Neuronal stem cell (in vitro differentiated cells): ENCODE measurements around the gene L3MBTL4.
A peak's percentile ranks its signal among the peaks of the same experiment; 100 is the strongest.

Source experiments
- DNase-seq: peaks from one replicate; pipeline ENCODE4 v3.0.0-alpha.2; 2013; ENCODE audit warnings: low spot score
- H2AFZ ChIP-seq: one replicate; pipeline ENCODE4 v1.6.1; 2013; ENCODE audit warnings: mild to moderate bottlenecking, low read length, inconsistent platforms
- H2AK5ac ChIP-seq: 2 replicates; pipeline ENCODE4 v1.6.1; 2013; ENCODE audit warnings: low read depth, mild to moderate bottlenecking, inconsistent platforms, low read length, moderate library complexity, mixed read lengths
- H2BK120ac ChIP-seq: 2 replicates; pipeline ENCODE4 v1.6.1; 2013; ENCODE audit warnings: low read depth, mild to moderate bottlenecking, inconsistent platforms, low read length, moderate library complexity, mixed read lengths
- H2BK12ac ChIP-seq: one replicate; pipeline ENCODE4 v1.6.1; 2013; ENCODE audit warnings: low read length, inconsistent platforms
- H2BK15ac ChIP-seq: 2 replicates; pipeline ENCODE4 v1.6.1; 2013; ENCODE audit warnings: mild to moderate bottlenecking, low read length, inconsistent platforms, mixed read lengths
- H2BK5ac ChIP-seq: one replicate; pipeline ENCODE4 v1.6.1; 2013; ENCODE audit warnings: inconsistent platforms, mild to moderate bottlenecking, low read length, moderate library complexity
- H3K14ac ChIP-seq: one replicate; pipeline ENCODE4 v1.6.1; 2013; ENCODE audit warnings: low read length, inconsistent platforms
- H3K18ac ChIP-seq: 2 replicates; pipeline ENCODE4 v1.6.1; 2013; ENCODE audit warnings: low read length, inconsistent platforms
- H3K23ac ChIP-seq: 2 replicates; pipeline ENCODE4 v1.6.1; 2013; ENCODE audit warnings: low read depth, mild to moderate bottlenecking, mixed read lengths, low read length, inconsistent platforms; ENCODE audit not compliant: poor library complexity
- H3K27ac ChIP-seq: replicated peaks from 3 replicates; pipeline ENCODE4 v1.5.1; 2013; ENCODE audit warnings: low read length, inconsistent platforms
- H3K27me3 ChIP-seq, 3 experiments: 2 replicates each; pipeline ENCODE4 v1.6.1; 2013; ENCODE audit warnings: low read length in 3 of 3, mild to moderate bottlenecking in 2 of 3, inconsistent platforms in 1 of 3, low read depth in 1 of 3, mixed read lengths in 1 of 3, moderate library complexity in 1 of 3; ENCODE audit not compliant: control insufficient read depth in 3 of 3, insufficient read depth in 3 of 3
- H3K36me3 ChIP-seq, 2 donors: replicated peaks in 1 of 2; 2 replicates each; pipeline ENCODE4 v1.6.1; 2013; ENCODE audit warnings: low read length in 2 of 2; ENCODE audit not compliant: control insufficient read depth in 2 of 2, insufficient read depth in 2 of 2
- H3K4ac ChIP-seq: 2 replicates; pipeline ENCODE4 v1.6.1; 2013; ENCODE audit warnings: inconsistent platforms, mild to moderate bottlenecking, low read length, moderate library complexity
- H3K4me1 ChIP-seq, 2 donors: 1 replicate in 1 of 2; 2 replicates in 1 of 2; pipeline ENCODE4 v1.6.1; 2013; ENCODE audit warnings: low read length in 2 of 2, low read depth in 1 of 2; ENCODE audit not compliant: control insufficient read depth in 2 of 2, insufficient read depth in 1 of 2
- H3K4me2 ChIP-seq: one replicate; pipeline ENCODE4 v1.6.1; 2013; ENCODE audit warnings: mild to moderate bottlenecking, low read length, inconsistent platforms; ENCODE audit not compliant: insufficient read depth, poor library complexity, severe bottlenecking
- H3K4me3 ChIP-seq, 2 donors: 2 replicates each; pipeline ENCODE4 v1.5.1; 2013; ENCODE audit warnings: low read length in 2 of 2, mild to moderate bottlenecking in 2 of 2, inconsistent platforms in 1 of 2, moderate library complexity in 1 of 2
- H3K79me1 ChIP-seq: one replicate; pipeline ENCODE4 v1.6.1; 2013; ENCODE audit warnings: low read depth, mild to moderate bottlenecking, inconsistent platforms, low read length, moderate library complexity
- H3K9ac ChIP-seq: one replicate; pipeline ENCODE4 v1.6.1; 2013; ENCODE audit warnings: mild to moderate bottlenecking, low read depth, low read length, inconsistent platforms; ENCODE audit not compliant: poor library complexity
- H3K9me3 ChIP-seq, 2 donors: replicated peaks in 1 of 2; 2 replicates each; pipeline versions ENCODE3 to v1.6.1; 2013; ENCODE audit warnings: low read length in 2 of 2, mild to moderate bottlenecking in 2 of 2, inconsistent platforms in 1 of 2, low read depth in 1 of 2, mixed read lengths in 1 of 2, moderate library complexity in 1 of 2; ENCODE audit not compliant: control insufficient read depth in 2 of 2, insufficient read depth in 1 of 2
- H4K8ac ChIP-seq: one replicate; pipeline ENCODE4 v1.6.1; 2013; ENCODE audit warnings: low read depth, mild to moderate bottlenecking, inconsistent platforms, low read length, moderate library complexity
- H4K91ac ChIP-seq: one replicate; pipeline ENCODE4 v1.6.1; 2013; ENCODE audit warnings: low read length, low read depth, mild to moderate bottlenecking, inconsistent platforms; ENCODE audit not compliant: poor library complexity
- WGBS, 2 donors: extraction: QIAGEN DNeasy Blood & Tissue Kit; methylation state at CpG; one replicate each; pipeline ENCODE4 v1.1.7; 2013; ENCODE audit warnings: missing lambda C conversion rate in 2 of 2, mixed read lengths in 1 of 2; ENCODE audit not compliant: insufficient read length in 2 of 2, insufficient replicate concordance in 1 of 2; ENCODE audit errors: extremely low coverage in 2 of 2; 5-methylcytosine and 5-hydroxymethylcytosine counted together

The L3MBTL4 gene

DNA sequence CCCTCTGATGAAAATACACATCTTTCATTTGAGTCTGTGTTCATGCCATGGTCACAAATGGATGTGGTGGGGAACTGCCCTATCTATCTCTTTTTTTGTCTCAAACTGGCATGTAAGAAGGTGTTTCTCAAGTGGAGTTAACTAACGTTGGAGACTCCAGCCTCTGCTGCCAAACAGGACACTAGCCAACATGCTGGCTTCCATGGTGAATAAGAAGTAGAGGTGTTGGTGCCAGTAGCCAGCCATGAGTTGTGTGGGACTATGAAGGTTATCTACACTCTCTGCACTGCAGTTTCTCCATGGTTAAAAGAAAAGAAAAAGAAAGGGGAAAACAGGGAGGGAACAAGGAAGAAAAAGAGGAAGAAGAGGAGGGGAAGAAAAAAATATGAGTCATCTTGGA, 370.4 kb downstream of the L3MBTL4 start:
- no peak overlapping the region for H2AFZ ChIP-seq
- H2BK12ac ChIP-seq: no peak overlapping the region
- peaks cover 0 to 6% of the 10 kb centered on the region in 2 donors for H3K9me3 ChIP-seq
- H2BK5ac ChIP-seq: no peak overlapping the region
- H2BK15ac ChIP-seq: no peak overlapping the region
- no peak for DNase-seq
- no peak overlapping the region for H3K27ac ChIP-seq
- H4K8ac ChIP-seq: no peak overlapping the region
- H3K4ac ChIP-seq: no peak overlapping the region
- H3K9ac ChIP-seq: no peak overlapping the region
- no peak overlapping the region for H2BK120ac ChIP-seq
- H2AK5ac ChIP-seq: no peak overlapping the region
- no peak overlapping the region for H3K4me3 ChIP-seq
- no peak overlapping the region for H3K4me2 ChIP-seq
- H3K4me1 ChIP-seq: no peaks in the 10 kb centered on the region
- no peak overlapping the region for H3K14ac ChIP-seq
- no CpG with 5 or more reads among the region's 1 CpG for WGBS, 2 donors
- H3K79me1 ChIP-seq: no peaks in the 10 kb centered on the region
- no peaks in the 10 kb centered on the region for H3K36me3 ChIP-seq
- H3K18ac ChIP-seq: no peak overlapping the region
- H3K27me3 ChIP-seq: no peaks in the 10 kb centered on the region
- H4K91ac ChIP-seq: no peak overlapping the region
- no peak overlapping the region for H3K23ac ChIP-seq

DNA sequence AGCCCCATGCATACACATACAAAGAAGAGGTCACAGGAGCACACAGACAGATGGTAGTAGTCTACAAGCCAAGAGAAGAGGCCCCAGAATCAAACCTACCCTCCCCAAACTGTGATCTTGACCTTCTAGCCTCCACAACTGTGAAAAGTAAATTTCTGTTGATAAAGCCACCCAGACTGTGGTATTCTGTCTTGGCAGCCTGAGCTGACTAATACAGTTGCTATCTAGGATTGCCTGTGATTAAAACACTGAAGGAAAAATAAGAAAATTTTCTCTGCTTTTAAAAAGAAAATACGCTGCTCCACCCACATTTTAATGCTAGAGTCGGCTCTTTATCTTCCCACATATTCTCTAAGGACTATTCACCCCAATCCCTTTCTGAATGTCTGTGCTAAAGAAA, 375.7 kb downstream of the L3MBTL4 start:
- Histone ChIP-seq H2BK5ac (no peak overlapping the region), H3K4me2 (no peak overlapping the region), H3K36me3 (no peaks in the 10 kb centered on the region)

DNA sequence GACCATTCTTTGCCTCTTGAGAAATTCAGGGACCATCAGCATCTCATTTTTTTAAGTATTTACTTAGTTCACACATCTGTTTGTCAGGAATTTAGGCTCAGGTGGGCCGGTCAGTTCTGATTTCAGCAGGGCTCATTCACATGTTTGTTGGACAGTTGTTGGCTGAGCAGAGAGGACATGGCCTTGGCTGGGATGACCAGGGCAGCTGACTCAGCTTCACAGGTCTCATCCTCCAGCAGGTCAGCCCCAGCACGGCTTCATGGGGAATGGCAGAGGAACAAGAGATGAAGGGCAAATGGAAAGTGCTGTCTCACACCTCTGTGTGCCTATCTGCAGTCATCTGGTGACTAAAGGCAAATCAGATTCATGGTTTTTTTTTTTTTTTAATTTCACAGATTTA, 383.3 kb downstream of the L3MBTL4 start:
- H3K9ac ChIP-seq: no peak overlapping the region
- peak overlapping the region; percentile 21 for H2AFZ ChIP-seq
- H3K4ac ChIP-seq: no peak overlapping the region
- DNase-seq: no peak
- H3K18ac ChIP-seq: peak overlapping the region; percentile 21
- no peak overlapping the region for H4K91ac ChIP-seq
- no peaks in the 10 kb centered on the region for H3K36me3 ChIP-seq
- no peak overlapping the region for H2BK5ac ChIP-seq
- no CpG with 5 or more reads among the region's 2 CpGs for whole genome bisulfite sequencing, 2 donors
- H3K27ac ChIP-seq: no peak overlapping the region
- no peak overlapping the region for H3K4me3 ChIP-seq
- no peak overlapping the region for H2BK120ac ChIP-seq
- no peak overlapping the region for H4K8ac ChIP-seq
- peaks cover 0 to 3% of the 10 kb centered on the region in 2 donors for H3K9me3 ChIP-seq
- H3K79me1 ChIP-seq: no peaks in the 10 kb centered on the region
- no peak overlapping the region for H2AK5ac ChIP-seq
- no peak overlapping the region for H3K14ac ChIP-seq
- no peaks in the 10 kb centered on the region for H3K4me1 ChIP-seq
- H2BK15ac ChIP-seq: no peak overlapping the region
- H3K23ac ChIP-seq: no peak overlapping the region
- no peak overlapping the region for H3K4me2 ChIP-seq
- no peaks in the 10 kb centered on the region for H3K27me3 ChIP-seq
- no peak overlapping the region for H2BK12ac ChIP-seq

More for the DNA sequence above, 375.7 kb downstream of the L3MBTL4 start:
- Histone ChIP-seq H3K27ac (no peak overlapping the region), H2BK12ac (no peak overlapping the region), H3K79me1 (no peaks in the 10 kb centered on the region), H3K4ac (no peak overlapping the region), H3K18ac (no peak overlapping the region), H3K14ac (no peak overlapping the region), H3K4me1 (no peaks in the 10 kb centered on the region), H4K8ac (no peak overlapping the region), H3K23ac (no peak overlapping the region), H2AFZ (no peak overlapping the region), H3K9ac (no peak overlapping the region), H2BK120ac (no peak overlapping the region), H2BK15ac (no peak overlapping the region), H2AK5ac (no peak overlapping the region), H4K91ac (no peak overlapping the region), H3K27me3 (no peaks in the 10 kb centered on the region), H3K4me3 (no peak overlapping the region), H3K9me3 (peaks cover 2 to 7% of the 10 kb centered on the region in 2 donors)
- WGBS, 2 donors: no CpG with 5 or more reads among the region's 2 CpGs
- no peak for DNase-seq

DNA sequence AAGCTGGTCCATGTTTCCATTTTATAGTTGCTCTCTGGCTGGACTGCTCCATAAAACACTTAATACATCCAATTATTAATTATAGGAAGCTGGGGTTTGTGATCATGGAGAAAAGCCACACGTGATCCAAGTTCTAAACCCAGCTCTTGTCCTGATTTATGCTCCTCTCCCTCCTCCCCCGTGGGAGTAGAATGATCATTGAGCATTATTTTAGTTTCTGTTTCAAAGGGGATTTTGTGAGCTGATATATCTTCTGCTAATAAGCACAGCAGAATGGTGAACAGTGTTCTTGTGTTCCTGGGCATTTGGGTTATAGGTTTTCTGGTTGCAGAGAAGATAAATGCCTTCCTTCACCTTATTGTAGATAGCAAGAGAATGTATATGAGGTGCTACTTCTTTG, 383.7 kb downstream of the L3MBTL4 start:
- no peak overlapping the region for H3K27ac ChIP-seq
- H3K4ac ChIP-seq: no peak overlapping the region
- no peak overlapping the region for H2BK12ac ChIP-seq
- peak overlapping the region; percentile 21 for H2AFZ ChIP-seq
- H3K4me3 ChIP-seq: no peak overlapping the region
- no CpG with 5 or more reads among the region's 2 CpGs for WGBS, 2 donors
- no peak overlapping the region for H4K8ac ChIP-seq
- no peak overlapping the region for H2BK5ac ChIP-seq
- no peaks in the 10 kb centered on the region for H3K4me1 ChIP-seq
- H3K9ac ChIP-seq: no peak overlapping the region
- no peak overlapping the region for H2BK120ac ChIP-seq
- no peaks in the 10 kb centered on the region for H3K27me3 ChIP-seq
- no peak for DNase-seq
- no peak overlapping the region for H3K18ac ChIP-seq
- H3K79me1 ChIP-seq: no peaks in the 10 kb centered on the region
- H3K4me2 ChIP-seq: no peak overlapping the region
- no peak overlapping the region for H2BK15ac ChIP-seq
- H3K23ac ChIP-seq: no peak overlapping the region
- H3K14ac ChIP-seq: no peak overlapping the region
- no peak overlapping the region for H2AK5ac ChIP-seq
- H3K36me3 ChIP-seq: no peaks in the 10 kb centered on the region
- no peak overlapping the region for H4K91ac ChIP-seq
- H3K9me3 ChIP-seq: peaks cover 0 to 3% of the 10 kb centered on the region in 2 donors
